Osteoblast (primary cell): ENCODE data around the gene ATP6V0E2. TPM values are rescaled to one million over a fixed set of nuclear protein-coding genes. Genes with fewer than 3 reads are reported as not detected.
A peak's percentile ranks its signal among the peaks of the same experiment; 100 is the strongest.

Source experiments
- DNase-seq: peaks from one replicate; pipeline ENCODE4 v3.0.0; 2011; ENCODE audit warnings: low spot score, mixed read lengths; ENCODE audit not compliant: insufficient read length; ENCODE audit errors: missing footprints
- H2AFZ ChIP-seq: 2 replicates; pipeline ENCODE4 v1.6.0; 2011; ENCODE audit warnings: mild to moderate bottlenecking, low read length
- H3K27ac ChIP-seq: 2 replicates; pipeline ENCODE4 v1.5.1; 2011; ENCODE audit warnings: mild to moderate bottlenecking, low read depth, low read length, moderate library complexity
- H3K27me3 ChIP-seq: 2 replicates; pipeline ENCODE4 v1.6.0; 2012; ENCODE audit warnings: mild to moderate bottlenecking, control low read depth, inconsistent platforms, low read length, moderate library complexity; ENCODE audit not compliant: insufficient read depth
- H3K36me3 ChIP-seq: 2 replicates; pipeline ENCODE4 v1.5.1; 2011; ENCODE audit warnings: mild to moderate bottlenecking, low read length, control low read depth, moderate library complexity; ENCODE audit not compliant: insufficient read depth
- H3K4me1 ChIP-seq: 2 replicates; pipeline ENCODE4 v1.5.1; 2011; ENCODE audit warnings: mild to moderate bottlenecking, low read length, control low read depth, moderate library complexity; ENCODE audit not compliant: insufficient read depth
- H3K4me2 ChIP-seq: 2 replicates; pipeline ENCODE4 v1.6.0; 2011; ENCODE audit warnings: mild to moderate bottlenecking, low read length; ENCODE audit not compliant: insufficient read depth
- H3K4me3 ChIP-seq: fragments of 200-600 bp; sonication (generic); 3 replicates; pipeline ENCODE4 v1.5.1; 2012; ENCODE audit warnings: mild to moderate bottlenecking, low read length, inconsistent platforms; ENCODE audit not compliant: insufficient read depth
- H3K79me2 ChIP-seq: 2 replicates; pipeline ENCODE4 v1.6.0; 2012; ENCODE audit warnings: mild to moderate bottlenecking, low read length, control low read depth, inconsistent platforms; ENCODE audit not compliant: insufficient read depth
- H3K9me3 ChIP-seq: 2 replicates; pipeline ENCODE4 v1.5.1; 2011; ENCODE audit warnings: low read depth, low read length, control low read depth
- H4K20me1 ChIP-seq: 2 replicates; pipeline ENCODE4 v1.6.0; 2012; ENCODE audit warnings: mild to moderate bottlenecking, low read length, control low read depth; ENCODE audit not compliant: insufficient read depth
- total RNA-seq: library from RNA; depleted of rRNA; stranded (reverse); fragments of >200 nt; gene quantifications from 2 replicates; pipeline ENCODE4 v1.2.3, GENCODE V29; 2012
- TF ChIP-seq, protein P1 (sequence below): IDR thresholded peaks from 2 replicates; pipeline ENCODE4 v1.5.1; 2011; ENCODE audit warnings: mild to moderate bottlenecking, low read depth, low read length, moderate library complexity; ENCODE audit errors: extremely low read depth

The ATP6V0E2 gene
- total RNA-seq, 1 donor: 27.9 TPM

DNA sequence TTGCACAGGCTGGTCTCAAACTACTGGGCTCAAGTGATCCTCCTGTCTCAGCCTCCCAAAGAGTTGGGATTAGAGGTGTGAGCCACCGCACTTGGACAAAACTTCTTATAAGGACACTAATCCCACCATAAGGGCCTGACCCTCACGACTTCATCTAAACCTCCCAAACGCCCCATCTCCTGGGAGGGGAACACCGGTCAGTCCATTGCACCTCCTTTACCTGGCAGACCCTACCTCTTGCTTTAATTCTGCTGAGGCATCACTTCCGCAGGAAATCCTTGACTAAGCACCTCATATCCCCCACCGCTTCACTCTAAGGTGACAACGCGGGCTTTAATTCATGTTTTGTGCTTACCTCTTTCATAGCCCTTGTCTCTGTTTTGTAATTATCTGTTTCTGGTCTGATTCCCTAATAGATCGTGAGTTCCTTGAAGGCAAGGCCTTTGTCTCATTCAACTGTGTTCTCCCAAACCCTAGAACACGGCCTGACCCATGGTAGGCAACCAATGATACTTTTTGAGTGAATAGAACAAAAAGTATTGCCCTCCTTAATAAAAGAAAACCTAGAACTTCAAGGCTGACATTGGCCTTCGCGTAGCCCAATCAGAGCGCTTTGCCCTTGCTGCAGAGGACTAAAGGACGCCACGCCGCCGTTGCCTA lies 36.1 kb upstream of the ATP6V0E2 start:
- TF ChIP-seq, protein P1, sequence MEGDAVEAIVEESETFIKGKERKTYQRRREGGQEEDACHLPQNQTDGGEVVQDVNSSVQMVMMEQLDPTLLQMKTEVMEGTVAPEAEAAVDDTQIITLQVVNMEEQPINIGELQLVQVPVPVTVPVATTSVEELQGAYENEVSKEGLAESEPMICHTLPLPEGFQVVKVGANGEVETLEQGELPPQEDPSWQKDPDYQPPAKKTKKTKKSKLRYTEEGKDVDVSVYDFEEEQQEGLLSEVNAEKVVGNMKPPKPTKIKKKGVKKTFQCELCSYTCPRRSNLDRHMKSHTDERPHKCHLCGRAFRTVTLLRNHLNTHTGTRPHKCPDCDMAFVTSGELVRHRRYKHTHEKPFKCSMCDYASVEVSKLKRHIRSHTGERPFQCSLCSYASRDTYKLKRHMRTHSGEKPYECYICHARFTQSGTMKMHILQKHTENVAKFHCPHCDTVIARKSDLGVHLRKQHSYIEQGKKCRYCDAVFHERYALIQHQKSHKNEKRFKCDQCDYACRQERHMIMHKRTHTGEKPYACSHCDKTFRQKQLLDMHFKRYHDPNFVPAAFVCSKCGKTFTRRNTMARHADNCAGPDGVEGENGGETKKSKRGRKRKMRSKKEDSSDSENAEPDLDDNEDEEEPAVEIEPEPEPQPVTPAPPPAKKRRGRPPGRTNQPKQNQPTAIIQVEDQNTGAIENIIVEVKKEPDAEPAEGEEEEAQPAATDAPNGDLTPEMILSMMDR: no peak
- H3K4me3 ChIP-seq: peak overlapping the region; percentile 89
- H3K4me2 ChIP-seq: peak overlapping the region; percentile 93

DNA sequence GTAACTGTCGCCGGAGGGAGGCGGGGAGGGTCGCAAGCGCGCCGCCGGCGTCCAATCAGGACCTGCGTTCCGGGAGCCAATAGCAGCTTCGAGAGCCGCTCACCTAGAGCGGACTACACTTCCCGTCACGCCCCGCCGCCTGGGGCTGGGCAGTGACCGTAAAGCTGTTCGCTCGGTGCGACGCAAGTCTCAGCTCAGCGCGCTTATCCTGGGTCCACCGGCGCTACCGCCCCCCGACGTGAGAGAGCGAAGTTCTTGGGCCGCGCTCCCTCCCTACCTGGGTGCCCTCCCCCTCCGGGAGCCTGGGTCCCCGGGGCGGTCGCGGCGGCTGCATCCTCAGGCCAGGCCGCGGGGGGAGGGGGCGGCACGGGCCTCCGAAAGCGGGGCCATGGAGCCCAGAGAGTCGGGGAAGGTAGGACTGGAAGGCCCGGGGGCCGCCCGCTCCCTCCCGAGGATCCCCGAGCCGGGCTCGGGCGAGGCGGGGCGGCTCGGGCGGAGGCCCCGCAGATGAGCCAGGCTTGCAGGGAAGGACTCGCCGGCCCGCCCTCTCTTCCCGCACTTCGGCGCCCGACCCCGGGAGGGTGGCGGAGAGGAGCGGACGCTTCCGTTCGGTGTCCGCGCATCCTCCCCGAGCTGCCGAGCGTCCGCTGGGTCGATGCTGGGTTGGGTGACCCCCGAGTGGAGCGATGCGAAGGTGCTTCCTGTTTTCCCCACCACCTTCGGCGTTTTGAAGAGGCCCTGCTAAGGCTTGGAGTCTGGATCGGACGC lies 35.4 kb upstream of the ATP6V0E2 start, which contains the start of gene ZNF862:
TSS of gene ZNF862 (plus strand) at position 152 of the 768 bp plus-strand sequence. CDS start at position 389, 237 bp downstream.
- Histone ChIP-seq H3K79me2 (peaks cover 15% of the 10 kb centered on the region), H4K20me1 (peaks cover 11% of the 10 kb centered on the region), H3K36me3 (no peaks in the 10 kb centered on the region), H3K9me3 (no peaks in the 10 kb centered on the region), H3K4me3 (peak within 1 kb of the TSS; percentile 89), H3K4me2 (peak within 1 kb of the TSS; percentile 93), H3K27me3 (no peaks in the 10 kb centered on the region), H3K27ac (peak within 1 kb of the TSS; percentile 48), H3K4me1 (peaks cover 7% of the 10 kb centered on the region), H2AFZ (peak within 1 kb of the TSS; percentile 97)
- TF ChIP-seq, protein P1: no peak
- DNase-seq: peak; percentile 100

More for the DNA sequence above, 36.1 kb upstream of the ATP6V0E2 start:
- Histone ChIP-seq H3K79me2 (peaks cover 15% of the 10 kb centered on the region), H3K9me3 (no peaks in the 10 kb centered on the region), H3K27ac (no peak overlapping the region), H3K36me3 (no peaks in the 10 kb centered on the region), H3K4me1 (peaks cover 7% of the 10 kb centered on the region), H3K27me3 (no peaks in the 10 kb centered on the region), H2AFZ (peak overlapping the region; percentile 77), H4K20me1 (peaks cover 11% of the 10 kb centered on the region)
- no peak for DNase-seq

DNA sequence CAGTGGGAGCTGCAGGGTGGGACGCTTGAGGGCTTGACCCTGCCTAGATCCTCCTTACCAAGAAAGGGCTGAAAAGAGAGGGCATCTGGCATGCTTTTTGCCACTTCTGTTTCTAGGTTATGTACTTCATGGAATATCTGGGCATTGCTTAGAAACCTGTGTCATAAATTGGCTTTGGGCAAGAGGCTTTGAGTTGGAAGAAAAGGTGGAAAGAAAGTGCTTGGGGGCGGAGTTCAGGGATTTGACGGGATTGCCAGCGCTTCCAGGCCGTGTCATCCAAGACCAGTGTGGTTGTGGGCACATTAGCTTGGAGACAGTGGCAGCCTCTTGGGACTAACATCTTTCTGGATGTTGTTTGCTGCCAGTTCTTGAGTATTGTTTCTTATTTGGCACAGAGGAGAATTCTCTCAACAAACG lies 34.8 kb upstream of the ATP6V0E2 start:
- Histone ChIP-seq H3K4me2 (peak overlapping the region; percentile 93), H3K4me1 (peaks cover 7% of the 10 kb centered on the region), H3K79me2 (peaks cover 15% of the 10 kb centered on the region), H3K4me3 (peak overlapping the region; percentile 89), H3K27ac (peak overlapping the region; percentile 48), H3K36me3 (no peaks in the 10 kb centered on the region), H3K27me3 (no peaks in the 10 kb centered on the region), H3K9me3 (no peaks in the 10 kb centered on the region), H4K20me1 (peaks cover 11% of the 10 kb centered on the region), H2AFZ (peak overlapping the region; percentile 97)
- peak; percentile 57 for DNase-seq
- TF ChIP-seq, protein P1: no peak

DNA sequence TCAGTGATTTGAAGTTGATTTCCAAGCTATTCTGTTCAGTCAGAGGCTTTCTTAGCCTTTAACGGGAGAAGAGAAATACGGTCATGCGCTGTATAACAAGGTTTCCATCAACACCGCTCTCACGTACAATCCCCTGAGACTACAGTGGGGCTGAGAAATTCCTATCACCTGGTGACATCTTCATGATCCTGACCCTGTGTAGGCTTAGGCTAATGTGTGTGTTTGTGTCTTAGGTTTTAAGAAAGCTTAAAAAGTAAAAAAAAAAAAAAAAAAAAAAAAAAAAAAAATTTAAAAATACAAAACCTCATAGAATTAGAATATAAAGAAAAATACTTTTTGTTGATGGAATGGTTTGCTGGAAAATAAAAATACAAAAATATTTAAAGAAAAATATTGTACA lies 33.8 kb upstream of the ATP6V0E2 start:
- peaks cover 11% of the 10 kb centered on the region for H4K20me1 ChIP-seq
- DNase-seq: no peak
- no peak overlapping the region for H3K27ac ChIP-seq
- H3K27me3 ChIP-seq: no peaks in the 10 kb centered on the region
- no peak overlapping the region for H2AFZ ChIP-seq
- H3K4me2 ChIP-seq: no peak overlapping the region
- H3K79me2 ChIP-seq: peaks cover 15% of the 10 kb centered on the region
- H3K4me1 ChIP-seq: peaks cover 7% of the 10 kb centered on the region
- H3K36me3 ChIP-seq: no peaks in the 10 kb centered on the region
- H3K9me3 ChIP-seq: no peaks in the 10 kb centered on the region
- TF ChIP-seq, protein P1: no peak
- no peak overlapping the region for H3K4me3 ChIP-seq
